HepG2 (cell line): ENCODE measurements around the gene PCAT7.

Source experiments
- GATAD1 ChIP-seq: IDR thresholded peaks from 2 replicates; pipeline ENCODE4 v1.6.1; 2016; ENCODE audit warnings: missing genetic modification reagents, missing compliant biosample characterization
- HBP1 ChIP-seq: IDR thresholded peaks from 2 replicates; pipeline ENCODE4 v1.6.1; 2016; ENCODE audit warnings: low read depth, control low read depth
- PCBP1 ChIP-seq: fragments of 200-400 bp; formaldehyde crosslinking; IDR thresholded peaks from 2 replicates; pipeline ENCODE4 v1.6.1; 2017; ENCODE audit warnings: mild to moderate bottlenecking, low read depth, low read length, borderline replicate concordance

- TF ChIP-seq HBP1 (no peak), GATAD1 (no peak), PCBP1 (no peak)
These were observed 825 bp upstream of the PCAT7 start for GRCh38 chr9:94554078-94554438.
